Fibroblast of the aortic adventitia (primary cell): ENCODE measurements around the gene TMEM181. TPM values are rescaled to one million over a fixed set of nuclear protein-coding genes. Genes with fewer than 3 reads are reported as not detected.

ENCODE experiments used
- DNase-seq: peaks from one replicate; pipeline ENCODE4 v3.0.0-alpha.2; 2010; ENCODE audit warnings: low read depth
- H3K4me3 ChIP-seq: 2 replicates; pipeline ENCODE4 v1.5.1; 2011; ENCODE audit warnings: low read depth, mild to moderate bottlenecking, control low read depth, low read length, moderate library complexity
- total RNA-seq: library from RNA; depleted of rRNA; stranded (reverse); fragments of >200 nt; gene quantifications from 2 replicates; pipeline ENCODE4 v1.2.3, GENCODE V29; 2012; ENCODE audit warnings: low replicate concordance
- TF ChIP-seq, protein P1 (sequence below): IDR thresholded peaks from 2 replicates; pipeline ENCODE4 v1.5.1; 2011; ENCODE audit warnings: mild to moderate bottlenecking, low read length, control low read depth, inconsistent platforms; ENCODE audit not compliant: insufficient read depth

TMEM181 gene
- 24.1 and 36.2 TPM in 2 replicates for total RNA-seq

DNA sequence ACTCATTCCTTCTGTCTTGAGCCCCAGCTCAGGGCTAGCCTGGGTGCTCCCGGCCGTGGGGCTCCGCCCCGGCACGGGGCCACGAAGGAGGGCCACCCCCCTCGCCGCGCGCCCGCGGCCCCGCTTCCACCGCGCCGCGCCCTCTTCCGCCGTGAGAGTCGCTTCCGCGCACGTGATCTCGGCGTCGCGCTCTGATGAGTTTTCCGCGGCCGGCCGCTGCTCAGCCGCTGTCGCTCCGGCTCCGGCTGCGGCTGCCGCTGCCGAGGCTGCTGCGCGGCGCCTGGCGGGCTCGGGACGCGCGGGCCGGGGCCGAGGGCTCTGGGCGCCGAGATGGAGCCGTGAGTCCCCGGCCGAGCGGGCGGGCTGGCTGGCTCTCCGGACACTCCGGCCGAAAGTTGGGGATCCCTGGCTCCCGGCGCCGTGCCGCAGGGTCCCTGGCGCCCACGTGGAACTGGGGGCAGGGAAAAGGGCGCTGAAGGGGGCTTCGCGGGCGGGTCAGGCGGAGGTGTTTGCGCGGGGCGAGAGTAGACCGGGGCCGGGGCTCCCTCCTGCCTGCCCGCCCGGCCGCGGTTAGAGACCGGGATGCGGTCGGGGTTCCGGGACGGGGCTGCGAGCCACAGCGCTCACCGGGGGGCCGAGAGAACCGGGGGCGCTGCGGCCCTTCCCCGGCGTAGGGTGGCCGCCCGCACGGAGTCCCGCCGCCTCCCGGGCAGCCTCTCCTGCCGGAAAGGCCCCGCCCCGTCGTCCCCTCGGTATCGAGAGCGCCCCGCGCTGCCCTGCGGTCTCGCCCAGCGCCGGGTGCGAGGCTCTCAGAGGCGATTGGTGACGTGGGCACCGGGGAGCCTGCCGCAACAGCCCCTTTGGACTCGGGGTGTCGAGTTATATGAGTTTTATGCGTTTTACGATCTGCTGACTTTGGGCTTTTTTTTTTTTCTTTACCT is at the start of gene TMEM181:
Gene TMEM181 (plus strand): TSS at position 197 of the 941 bp plus-strand sequence. CDS start 134 bp downstream, at position 331.
- H3K4me3 ChIP-seq = peak within 1 kb of the TSS; percentile 80
- TF ChIP-seq, protein P1, sequence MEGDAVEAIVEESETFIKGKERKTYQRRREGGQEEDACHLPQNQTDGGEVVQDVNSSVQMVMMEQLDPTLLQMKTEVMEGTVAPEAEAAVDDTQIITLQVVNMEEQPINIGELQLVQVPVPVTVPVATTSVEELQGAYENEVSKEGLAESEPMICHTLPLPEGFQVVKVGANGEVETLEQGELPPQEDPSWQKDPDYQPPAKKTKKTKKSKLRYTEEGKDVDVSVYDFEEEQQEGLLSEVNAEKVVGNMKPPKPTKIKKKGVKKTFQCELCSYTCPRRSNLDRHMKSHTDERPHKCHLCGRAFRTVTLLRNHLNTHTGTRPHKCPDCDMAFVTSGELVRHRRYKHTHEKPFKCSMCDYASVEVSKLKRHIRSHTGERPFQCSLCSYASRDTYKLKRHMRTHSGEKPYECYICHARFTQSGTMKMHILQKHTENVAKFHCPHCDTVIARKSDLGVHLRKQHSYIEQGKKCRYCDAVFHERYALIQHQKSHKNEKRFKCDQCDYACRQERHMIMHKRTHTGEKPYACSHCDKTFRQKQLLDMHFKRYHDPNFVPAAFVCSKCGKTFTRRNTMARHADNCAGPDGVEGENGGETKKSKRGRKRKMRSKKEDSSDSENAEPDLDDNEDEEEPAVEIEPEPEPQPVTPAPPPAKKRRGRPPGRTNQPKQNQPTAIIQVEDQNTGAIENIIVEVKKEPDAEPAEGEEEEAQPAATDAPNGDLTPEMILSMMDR = no peak
- DNase-seq = peak; percentile 76

DNA sequence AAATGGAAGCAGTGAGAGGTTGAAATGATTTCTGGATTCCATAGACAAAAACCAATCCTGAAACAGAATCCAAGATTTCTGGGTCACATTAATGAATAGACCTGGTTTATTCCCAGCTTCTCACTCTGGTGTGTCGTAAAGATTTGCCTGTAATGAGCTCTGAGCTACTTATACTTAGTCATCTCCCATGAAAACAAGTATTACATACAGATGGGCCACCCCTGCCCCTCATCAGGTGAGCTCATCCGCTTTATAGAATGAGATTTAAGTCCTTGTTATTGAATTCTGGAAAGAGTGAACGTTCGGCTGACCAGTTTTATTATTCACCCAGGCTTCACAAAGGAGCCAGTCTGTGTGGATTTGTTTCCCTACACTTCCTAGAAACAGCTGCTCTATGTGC is 47.1 kb upstream of the TMEM181 start:
- TF ChIP-seq, protein P1 = no peak
- H3K4me3 ChIP-seq = no peak overlapping the region
- no peak for DNase-seq

DNA sequence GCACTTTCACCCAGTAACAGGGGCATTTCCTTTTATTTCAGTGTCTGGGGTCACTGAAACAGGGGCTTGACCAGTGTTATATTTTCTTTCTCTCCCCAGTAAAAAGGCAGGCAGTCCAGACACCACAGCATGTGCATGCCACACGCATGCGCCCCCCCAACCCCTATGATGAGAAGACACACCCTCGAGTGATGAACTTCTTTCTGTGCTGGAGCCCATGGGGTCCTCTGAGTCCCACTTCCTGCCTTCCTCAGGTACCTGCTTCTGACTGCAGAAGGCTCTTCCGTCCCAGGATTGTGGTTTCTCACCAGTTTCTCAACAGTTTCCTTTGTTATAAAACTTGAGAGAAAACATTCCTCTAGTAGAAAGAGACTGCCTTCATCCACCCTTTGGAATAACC is 45.7 kb upstream of the TMEM181 start:
- DNase-seq = no peak
- no peak overlapping the region for H3K4me3 ChIP-seq
- TF ChIP-seq, protein P1 = no peak

DNA sequence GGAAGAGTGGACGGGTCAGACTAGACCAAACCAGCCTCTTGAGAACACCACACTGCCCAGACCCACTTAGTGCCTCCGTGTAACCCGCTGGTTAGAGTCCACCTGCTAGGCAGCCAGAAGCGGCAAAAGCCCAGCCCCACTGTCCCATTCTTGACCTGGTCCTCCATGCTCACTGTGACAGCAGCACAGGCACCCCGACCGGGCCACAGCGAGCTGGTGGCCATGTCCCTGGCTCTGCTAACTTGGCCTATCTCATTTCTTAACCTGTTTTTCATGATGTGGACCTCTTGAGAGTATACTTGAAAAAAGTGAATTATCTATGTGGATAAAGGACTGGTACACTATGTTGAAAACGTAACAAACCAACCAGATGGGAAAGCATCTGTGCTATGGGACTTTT is 44.9 kb upstream of the TMEM181 start:
- H3K4me3 ChIP-seq = no peak overlapping the region
- DNase-seq = no peak
- TF ChIP-seq, protein P1 = no peak

- no peak for DNase-seq
- TF ChIP-seq, protein P1 = no peak
Measured at GRCh38 chr6:158516098-158516497, 43.8 kb upstream of the TMEM181 start.

GRCh38 chr6:158517038-158517437 is 42.9 kb upstream of the TMEM181 start:
- H3K4me3 ChIP-seq = no peak overlapping the region

More at GRCh38 chr6:158516098-158516497, 43.8 kb upstream of the TMEM181 start:
- no peak overlapping the region for H3K4me3 ChIP-seq

More at GRCh38 chr6:158517038-158517437, 42.9 kb upstream of the TMEM181 start:
- TF ChIP-seq, protein P1 = no peak
- DNase-seq = no peak
